Activated CD8-positive, alpha-beta T cell treated with anti-CD3 and anti-CD28 coated beads for 36 hours (primary cell): ENCODE results near the gene HOXB9. TPM values are rescaled to one million over a fixed set of nuclear protein-coding genes. Genes with fewer than 3 reads are reported as not detected.

ENCODE experiments used
- ATAC-seq: fragments of 200-7000 bp; cut with Tn5 transposase; one replicate; pipeline ENCODE4 v1.10.0; 2021; ENCODE audit warnings: mild to moderate bottlenecking, moderate library complexity
- CTCF ChIA-PET: fragments of 350-600 bp; sonication (Branson Sonifier 250); formaldehyde crosslinking; loops from one replicate; lab custom pipeline; 2021; ENCODE audit warnings: antibody characterized with exemption; lab: Charles Lee
- POLR2A ChIA-PET: fragments of 350-600 bp; sonication (Branson Sonifier 250); formaldehyde crosslinking; loops from one replicate; lab custom pipeline; 2021; ENCODE audit warnings: antibody characterized with exemption; lab: Charles Lee
- DNase-seq: peaks from one replicate; pipeline ENCODE4 v3.0.0-alpha.2; 2020
- H3K27ac Mint-ChIP-seq: one replicate; pipeline ENCODE4 v1.8.0; 2021; ENCODE audit warnings: mild to moderate bottlenecking, mixed read lengths
- H3K27me3 Mint-ChIP-seq: one replicate; pipeline ENCODE4 v1.8.0; 2021; ENCODE audit warnings: mixed read lengths
- H3K36me3 Mint-ChIP-seq: one replicate; pipeline ENCODE4 v1.8.0; 2021; ENCODE audit warnings: low read depth, mixed read lengths
- H3K4me1 Mint-ChIP-seq: one replicate; pipeline ENCODE4 v1.8.0; 2021; ENCODE audit warnings: low read depth, mixed read lengths
- H3K4me3 Mint-ChIP-seq: one replicate; pipeline ENCODE4 v1.8.0; 2021; ENCODE audit warnings: mild to moderate bottlenecking, moderate library complexity, mixed read lengths
- H3K9me3 Mint-ChIP-seq: one replicate; pipeline ENCODE4 v1.8.0; 2021; ENCODE audit warnings: mixed read lengths
- CTCF ChIP-seq: fragments of 200-600 bp; IDR thresholded peaks from one replicate; pipeline ENCODE4 v1.8.0; 2022; ENCODE audit warnings: antibody characterized with exemption, mild to moderate bottlenecking
- intact Hi-C: fragments of 100-400 bp; cut with micrococcal nuclease; formaldehyde crosslinking; loops from one replicate; pipeline ENCODE4 v1.10.0; 2022
- total RNA-seq, 2 experiments: library from RNA; stranded (reverse); gene quantifications; one replicate each; pipeline ENCODE4 v1.2.3, GENCODE V29; 2021

Gene HOXB9
- total RNA-seq, 2 experiments from 2014 or later, result 6.9 to 7.0 TPM

- no peaks in the 10 kb centered on the region for H3K36me3 Mint-ChIP-seq
- no peak overlapping the region for H3K27ac Mint-ChIP-seq
- no peak for ATAC-seq
- H3K4me3 Mint-ChIP-seq, result no peak overlapping the region
- CTCF ChIA-PET, result interaction anchor here (1.1 to 6.3 kb wide), 4 partner anchors 14 to 115 kb away, joined by 3 to 45 read pairs (median 3); partner anchors contain the start of gene HOXB5
- H3K4me1 Mint-ChIP-seq, result peaks cover 21% of the 10 kb centered on the region
- intact Hi-C loops, result no loop called here
- POLR2A ChIA-PET, result interaction anchor here (1.0 to 1.5 kb wide), 2 partner anchors 14 to 53 kb away, joined by 3 read pairs; no protein-coding TSS in a partner anchor
- H3K27me3 Mint-ChIP-seq, result peaks cover 71% of the 10 kb centered on the region
- DNase-seq, result no peak
- no peak for TF ChIP-seq CTCF
- no peaks in the 10 kb centered on the region for H3K9me3 Mint-ChIP-seq
Measured at GRCh38 chr17:48608494-48608834, 17.7 kb downstream of the HOXB9 start.

- Mint-ChIP-seq H3K9me3 (no peaks in the 10 kb centered on the region), H3K4me3 (no peak overlapping the region), H3K27me3 (peaks cover 74% of the 10 kb centered on the region), H3K4me1 (peaks cover 17% of the 10 kb centered on the region), H3K36me3 (no peaks in the 10 kb centered on the region), H3K27ac (no peak overlapping the region)
- ATAC-seq, result no peak
- ChIA-PET POLR2A (interaction anchor here (0.7 kb wide), 1 partner anchor 11 kb away, joined by 3 read pairs; no protein-coding TSS in a partner anchor), CTCF (interaction anchor here (0.8 to 6.3 kb wide), 4 partner anchors 13 to 344 kb away, joined by 3 to 45 read pairs (median 8); partner anchors contain the start of gene HOXB5)
- intact Hi-C loops, result no loop called here
- no peak for DNase-seq
- no peak for TF ChIP-seq CTCF
Measured at GRCh38 chr17:48606892-48607614, 19.1 kb downstream of the HOXB9 start.

- Mint-ChIP-seq H3K27me3 (peaks cover 77% of the 10 kb centered on the region), H3K4me3 (no peak overlapping the region), H3K27ac (no peak overlapping the region), H3K36me3 (no peaks in the 10 kb centered on the region), H3K4me1 (peaks cover 19% of the 10 kb centered on the region), H3K9me3 (no peaks in the 10 kb centered on the region)
- ChIA-PET CTCF (interaction anchor here (0.8 to 6.3 kb wide), 4 partner anchors 12 to 344 kb away, joined by 3 to 45 read pairs (median 8); partner anchors contain the start of gene HOXB5), POLR2A (no interaction called here)
- ATAC-seq, result no peak
- TF ChIP-seq CTCF, result no peak
- no peak for DNase-seq
- intact Hi-C loops, result no loop called here
Measured at GRCh38 chr17:48605991-48606891, 19.9 kb downstream of the HOXB9 start.

GRCh38 chr17:48605409-48605919, 20.7 kb downstream of the HOXB9 start:
- intact Hi-C loops, result no loop called here
- Mint-ChIP-seq H3K36me3 (no peaks in the 10 kb centered on the region), H3K4me3 (no peak overlapping the region), H3K27me3 (peaks cover 79% of the 10 kb centered on the region), H3K27ac (no peak overlapping the region), H3K4me1 (peaks cover 16% of the 10 kb centered on the region), H3K9me3 (no peaks in the 10 kb centered on the region)
- ATAC-seq (no peak), DNase-seq (no peak)
- no peak for TF ChIP-seq CTCF
- ChIA-PET POLR2A (no interaction called here), CTCF (interaction anchor here (2.7 to 6.3 kb wide), 2 partner anchors 11 to 30 kb away, joined by 11 to 45 read pairs; partner anchors contain the start of gene HOXB5)
